Measurements from ENCODE around the gene GLRA3.

- TF ChIP-seq REST (IDR thresholded peaks at IDR 0.05; ENCODE audit: insufficient read depth in 1 of 2, low read depth in 2 of 2, low read length in 2 of 2) (no peak), POLR2AphosphoS5 (IDR thresholded peaks at IDR 0.05; ENCODE audit: low read depth, low read length) (no peak), TAF1 (IDR thresholded peaks at IDR 0.05; ENCODE audit: borderline replicate concordance, insufficient read depth, low read length) (no peak), FOXP2 (optimal IDR thresholded peaks at IDR 0.05; ENCODE audit: borderline replicate concordance, extremely low read depth, extremely low read length, insufficient read depth) (no peak), SIN3A (IDR thresholded peaks at IDR 0.05; ENCODE audit: borderline replicate concordance, insufficient read depth, low read length) (no peak)
Measured at GRCh38 chr4:174658246-174658645, 170.8 kb downstream of the GLRA3 start.

Data from PFSK-1 (cell line).